ENCODE data around the gene SAMD3.

- no peak for TF ChIP-seq CTCF (IDR thresholded peaks at IDR 0.05)
- no peak for TF ChIP-seq POLR2A (IDR thresholded peaks at IDR 0.05)
These were observed 22.7 kb downstream of the SAMD3 start for GRCh38 chr6:130200020-130200419.
